SH-SY5Y (cell line): ENCODE measurements around the gene TGFA.

Experiments
- GATA2 ChIP-seq: IDR thresholded peaks from 2 replicates; pipeline ENCODE4 v1.6.1; 2011; ENCODE audit warnings: mild to moderate bottlenecking, low read depth, low read length
- GATA3 ChIP-seq: IDR thresholded peaks from 2 replicates; pipeline ENCODE4 v1.6.1; 2011; ENCODE audit warnings: low read depth, mild to moderate bottlenecking, low read length, moderate library complexity

- TF ChIP-seq GATA3 (no peak), GATA2 (no peak)
Measured at GRCh38 chr2:70484086-70484485, 69.5 kb downstream of the TGFA start.
